Posterior vena cava (tissue), 2 donors: ENCODE data around the gene HLF. TPM values are rescaled to one million over a fixed set of nuclear protein-coding genes. Genes with fewer than 3 reads are reported as not detected.

Experiments used
- DNase-seq: peaks from one replicate; pipeline ENCODE4 v3.0.0-alpha.2; 2020; ENCODE audit warnings: low spot score
- intact Hi-C, 2 donors: fragments of 100-400 bp; cut with DNase I; formaldehyde crosslinking; loops; one replicate each; pipeline versions ENCODE4 v1.14.1 to v1.14.2; 2022 to 2023
- total RNA-seq, 2 donors: library from RNA; stranded (reverse); fragmentation: NEBNext Ultra II Directional; extraction: Animal tissue kit (Norgen Biotek cat#: 25700); gene quantifications; one replicate each; pipeline ENCODE4 v1.2.1, GENCODE V29; 2021
- donor health status: DM: yes; HTN: yes; CAD: no.
- donor health status: DM: yes; HTN: yes; CAD: no.

The HLF gene
- total RNA-seq, 2 donors from 2014 or later: 6.6 to 15.7 TPM

- no peak for DNase-seq
- intact Hi-C loops: no loop called here
Measured at GRCh38 chr17:55302407-55302787, 37.6 kb downstream of the HLF start.

GRCh38 chr17:55303008-55303493 lies 38.3 kb downstream of the HLF start:
- intact Hi-C loops: no loop called here
- DNase-seq: no peak

- no peak for DNase-seq
Measured at GRCh38 chr17:55303701-55304145, 39.0 kb downstream of the HLF start.

DNA sequence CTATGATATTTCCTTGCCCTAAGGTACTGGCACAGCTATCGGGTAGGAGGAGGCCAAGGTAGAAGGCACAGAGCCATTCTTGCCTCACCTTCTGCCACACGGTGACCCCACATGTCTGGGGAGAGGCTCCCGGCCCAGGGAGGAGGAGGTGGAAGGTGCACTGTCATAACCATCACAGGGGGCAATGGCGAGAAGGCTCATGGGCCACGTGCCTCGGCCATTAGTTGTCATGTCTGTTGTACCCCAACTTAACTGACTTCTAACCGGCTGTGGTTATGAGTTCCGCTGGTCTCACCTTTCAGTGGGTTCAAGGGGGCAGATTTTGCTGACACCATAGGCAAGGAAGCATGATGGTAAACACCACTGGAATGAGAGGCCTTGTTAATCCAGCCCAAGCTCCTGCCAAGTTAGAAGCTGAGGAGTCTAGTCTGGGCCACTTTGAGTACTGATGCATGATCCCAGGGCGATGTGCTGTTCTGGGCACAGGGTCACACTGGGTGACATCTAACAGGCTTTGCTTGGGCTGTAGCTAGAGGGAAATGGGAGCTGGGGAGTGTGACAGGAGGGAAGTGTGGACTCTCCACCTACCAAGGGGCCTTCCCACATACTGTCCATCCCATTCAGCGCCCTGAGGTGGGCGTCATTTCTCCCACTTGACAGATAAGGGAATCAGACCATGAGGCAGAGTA lies 39.6 kb downstream of the HLF start:
- DNase-seq: no peak
- intact Hi-C loops: no loop called here

More at GRCh38 chr17:55303701-55304145, 39.0 kb downstream of the HLF start:
- intact Hi-C loops: no loop called here

DNA sequence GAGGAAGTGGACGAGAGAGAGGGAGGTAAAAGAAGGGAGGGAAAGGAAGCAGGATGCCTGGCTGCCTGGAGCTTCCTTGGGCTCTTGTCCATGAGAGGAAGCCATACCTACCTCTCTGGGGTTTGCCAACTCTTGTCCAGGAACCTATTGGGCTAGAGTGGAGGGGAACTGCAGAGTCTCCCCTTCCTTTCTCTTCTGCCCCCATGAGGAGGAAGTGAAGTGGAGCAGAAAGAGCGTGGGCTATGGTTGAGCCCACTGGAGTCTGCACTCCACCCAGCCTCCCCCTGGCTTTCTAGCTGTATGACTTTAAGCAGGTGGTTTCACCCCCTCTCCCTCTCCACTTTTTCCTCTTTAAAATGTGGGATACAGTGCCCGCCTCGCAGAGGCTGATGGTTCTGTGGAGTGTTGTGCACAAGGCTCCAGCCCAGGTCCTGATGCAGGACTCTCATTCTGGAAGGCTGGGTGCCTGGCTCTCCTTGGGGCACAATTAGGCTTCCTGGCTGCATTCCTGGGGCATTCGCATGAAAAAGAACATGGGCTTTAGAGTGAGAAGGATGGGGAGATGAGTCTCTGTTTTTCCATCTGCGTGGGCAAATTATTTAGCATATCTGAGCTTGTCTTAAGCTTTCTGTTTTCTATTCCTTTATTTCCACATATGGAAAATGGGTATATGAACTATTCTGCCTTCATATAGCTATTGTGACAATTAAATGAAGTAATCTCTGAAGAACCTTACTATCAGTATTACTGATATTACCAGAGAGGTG lies 40.7 kb downstream of the HLF start:
- no peak for DNase-seq
- intact Hi-C loops: no loop called here

DNA sequence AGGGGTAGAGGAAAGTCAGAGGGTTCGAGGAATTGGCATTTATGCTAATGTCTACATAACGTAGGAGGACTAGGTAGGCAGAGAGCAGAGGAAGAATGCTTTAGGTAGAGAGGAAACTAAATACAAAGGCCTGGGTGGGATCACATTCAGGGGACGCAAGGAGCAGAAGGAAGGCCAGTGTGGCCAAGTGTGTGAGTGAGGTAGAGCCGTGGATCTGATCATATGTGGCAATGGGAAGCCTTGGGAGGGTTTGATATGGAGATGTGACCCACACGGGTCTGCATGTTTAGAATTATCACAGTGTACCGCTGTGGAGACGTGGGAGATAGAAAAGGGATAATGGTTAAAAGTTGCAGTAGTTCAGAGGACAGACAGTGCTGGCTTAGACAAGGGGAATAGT lies 43.1 kb downstream of the HLF start:
- intact Hi-C loops: no loop called here
- DNase-seq: no peak

DNA sequence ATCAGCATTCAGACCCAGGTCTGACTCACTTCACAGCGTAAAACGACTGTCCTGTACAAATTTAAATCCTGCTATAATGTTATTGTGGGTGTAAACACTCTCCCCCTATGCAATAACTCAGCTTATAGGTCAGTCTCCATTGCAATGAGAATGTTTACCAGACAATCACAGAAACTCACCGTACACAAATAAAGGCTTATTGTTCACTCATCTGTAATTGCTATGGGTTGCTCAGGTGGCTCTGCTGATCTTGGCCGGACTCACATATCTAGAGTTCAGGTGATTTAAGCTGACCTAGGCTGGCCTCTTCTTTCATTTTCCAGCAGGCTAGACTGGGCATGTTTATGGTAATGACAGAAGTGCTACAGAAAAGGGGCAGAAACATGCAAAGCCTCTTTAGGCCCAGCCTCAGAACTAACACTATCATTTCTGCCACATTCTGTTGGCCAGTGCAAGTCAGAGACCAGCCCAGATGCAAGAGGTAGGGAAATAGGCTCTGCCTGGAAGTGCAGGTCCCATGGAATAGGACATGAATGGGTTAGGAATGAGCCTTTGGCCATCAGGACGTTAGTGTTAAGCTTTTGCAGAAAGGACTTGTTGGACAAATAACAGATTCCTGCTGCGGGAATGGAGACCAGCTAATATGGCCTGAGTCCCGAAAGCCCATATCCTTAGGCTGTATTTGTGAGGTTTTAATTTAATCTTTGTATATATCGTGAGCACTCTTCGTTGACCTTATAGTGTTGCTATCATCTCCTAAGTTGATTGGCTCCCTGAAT lies 44.0 kb downstream of the HLF start:
- intact Hi-C loops: no loop called here
- no peak for DNase-seq

DNA sequence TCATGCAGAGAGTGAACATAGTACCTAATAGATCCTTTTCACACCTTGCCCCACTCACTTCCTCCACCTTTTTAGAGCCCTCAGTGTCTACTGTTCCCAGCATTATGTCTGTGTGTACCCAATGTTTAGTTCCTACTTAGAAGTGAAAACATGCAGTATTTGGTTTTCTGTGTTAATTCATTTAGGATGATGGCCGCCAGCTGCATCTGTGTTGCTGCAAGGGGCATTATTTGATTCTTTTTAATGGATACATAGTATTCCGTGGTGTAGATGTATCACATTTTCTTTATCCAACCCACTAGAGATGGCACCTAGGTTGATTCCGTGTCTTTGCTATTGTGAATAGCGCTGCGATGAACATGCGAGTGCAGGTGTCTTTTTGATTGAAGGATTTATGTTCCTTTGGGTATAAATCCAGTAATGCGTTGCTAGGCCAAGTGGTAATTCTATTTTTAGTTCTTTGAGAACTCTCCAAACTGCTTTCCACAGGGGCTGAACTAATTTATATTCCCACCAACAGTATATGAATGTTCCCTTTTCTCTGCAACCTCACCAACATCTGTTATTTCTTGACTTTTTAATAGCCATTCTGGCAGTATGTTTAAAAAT lies 47.1 kb downstream of the HLF start:
- intact Hi-C loops: no loop called here
- DNase-seq: no peak

DNA sequence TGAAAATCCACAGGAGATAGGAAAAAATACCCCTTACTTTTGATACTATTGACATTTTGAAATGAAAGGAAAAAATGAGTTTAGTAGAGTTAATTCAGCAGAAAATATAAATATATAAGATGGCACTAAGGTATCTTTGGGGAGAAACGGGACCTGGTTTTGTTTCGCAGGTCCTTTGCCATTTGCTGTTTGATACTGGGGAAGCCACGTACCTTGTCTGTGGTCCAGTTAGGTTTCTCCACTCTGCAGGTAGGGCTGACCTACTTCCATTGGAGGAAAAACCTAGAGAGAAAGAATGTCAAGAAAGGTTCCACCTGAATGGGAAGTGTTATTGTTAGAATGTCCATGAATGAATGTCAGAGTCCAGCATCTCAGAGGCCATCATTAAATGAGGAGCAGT lies 48.1 kb downstream of the HLF start:
- intact Hi-C loops: no loop called here
- no peak for DNase-seq

GRCh38 chr17:55314061-55314783 lies 49.5 kb downstream of the HLF start:
- DNase-seq: no peak
- intact Hi-C loops: no loop called here

DNA sequence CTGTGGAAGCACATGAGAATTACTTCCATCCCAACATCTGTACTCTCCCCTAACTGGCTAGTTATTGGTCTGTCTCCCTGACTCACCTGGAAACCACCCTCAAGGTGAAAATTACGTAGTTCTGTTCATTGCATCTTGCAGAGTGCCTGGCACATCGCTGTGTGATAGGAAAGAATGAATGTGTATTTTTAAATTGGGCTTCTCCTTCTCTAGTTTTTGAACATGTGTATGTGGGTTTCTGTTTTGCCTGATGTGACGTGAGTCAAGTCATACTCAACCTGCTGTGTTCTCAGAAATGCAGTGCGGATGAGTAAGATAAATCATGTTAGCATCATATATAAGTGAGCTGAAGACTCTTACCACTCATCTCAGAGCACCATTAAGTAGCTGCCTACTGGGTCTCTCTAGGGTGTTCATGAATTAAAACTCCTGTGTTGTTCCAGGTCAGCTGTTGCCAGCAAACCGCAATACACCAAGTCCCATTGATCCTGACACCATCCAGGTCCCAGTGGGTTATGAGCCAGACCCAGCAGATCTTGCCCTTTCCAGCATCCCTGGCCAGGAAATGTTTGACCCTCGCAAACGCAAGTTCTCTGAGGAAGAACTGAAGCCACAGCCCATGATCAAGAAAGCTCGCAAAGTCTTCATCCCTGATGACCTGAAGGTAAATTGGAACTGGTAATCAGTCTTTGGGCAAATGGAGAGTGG lies 50.2 kb downstream of the HLF start:
- intact Hi-C loops: no loop called here
- no peak for DNase-seq

DNA sequence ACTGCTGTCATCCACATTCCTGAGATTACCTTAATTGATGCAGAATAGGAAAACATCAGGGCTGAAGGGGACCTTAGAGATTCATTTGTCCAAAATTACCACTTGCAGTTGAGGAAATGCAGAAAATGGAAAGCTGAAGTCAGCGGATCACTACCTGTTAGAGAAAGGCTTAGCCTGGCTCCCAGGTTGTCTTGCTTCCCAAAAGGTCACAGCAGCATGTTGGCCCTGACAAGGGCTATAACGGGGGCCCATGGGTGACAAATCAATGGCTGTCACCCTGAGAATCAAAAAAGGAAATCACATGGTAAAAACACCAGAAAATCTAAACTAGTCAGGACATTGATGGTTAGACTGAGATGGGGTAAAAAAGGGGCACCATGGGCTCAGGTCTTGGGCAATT lies 51.7 kb downstream of the HLF start:
- intact Hi-C loops: no loop called here

GRCh38 chr17:55317284-55317683 lies 52.5 kb downstream of the HLF start:
- intact Hi-C loops: no loop called here
- DNase-seq: no peak

More for the DNA sequence above, 51.7 kb downstream of the HLF start:
- no peak for DNase-seq

GRCh38 chr17:55318081-55318480 lies 53.3 kb downstream of the HLF start:
- intact Hi-C loops: no loop called here
- DNase-seq: no peak

GRCh38 chr17:55318715-55319487 lies 54.1 kb downstream of the HLF start:
- intact Hi-C loops: no loop called here
- DNase-seq: no peak

DNA sequence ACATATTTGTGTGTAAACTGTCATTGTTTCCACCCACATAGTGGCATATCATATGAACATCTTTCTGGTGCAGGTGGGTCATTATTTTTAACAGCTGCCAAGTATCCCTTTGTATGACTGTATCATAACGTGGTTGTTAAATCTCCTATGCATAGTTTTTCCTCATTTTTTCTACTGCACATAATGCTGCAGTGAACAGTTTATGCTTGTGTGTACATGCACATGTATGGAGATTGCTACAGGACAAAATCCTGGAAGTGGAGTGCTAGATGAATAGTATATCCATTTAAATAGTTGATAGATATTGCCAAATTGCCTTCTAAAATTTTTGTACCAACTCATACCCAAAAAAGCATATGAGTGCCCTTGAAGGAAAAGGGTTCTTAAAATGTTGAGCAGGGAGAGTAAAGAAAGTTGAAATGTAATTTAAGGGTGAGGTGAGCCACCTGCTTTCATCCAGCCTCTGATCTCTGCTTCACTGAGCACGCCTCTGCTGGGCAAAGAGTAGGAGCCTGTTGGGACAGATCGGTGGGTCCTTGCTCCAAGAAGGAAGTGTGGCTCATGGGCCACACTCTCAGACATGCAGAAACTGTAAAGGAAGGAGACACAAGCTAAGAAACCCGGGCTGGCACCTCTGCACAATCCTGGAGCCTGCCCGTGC lies 55.3 kb downstream of the HLF start:
- DNase-seq: no peak
- intact Hi-C loops: no loop called here
